Panc1 (cell line): Measurements from ENCODE around the gene CORO7. TPM values are rescaled to one million over a fixed set of nuclear protein-coding genes. Genes with fewer than 3 reads are reported as not detected.
A peak's percentile ranks its signal among the peaks of the same experiment; 100 is the strongest.

ENCODE experiments used
- ATAC-seq: fragments of 200-7000 bp; cut with Tn5 transposase; 2 replicates; pipeline ENCODE4 v1.9.1; 2020; ENCODE audit warnings: mild to moderate bottlenecking, moderate library complexity
- BruUV-seq: library from RNA; stranded (reverse); fragments of 400-500 nt; replicated peaks from 2 replicates; lab custom pipeline; 2021; lab: Mats Ljungman, UMichigan
- CTCF ChIA-PET: fragments of 300-600 bp; sonication (Branson Sonifier 250); formaldehyde crosslinking; loops from one replicate; lab custom pipeline; 2022; ENCODE audit warnings: antibody characterized with exemption; lab: Charles Lee
- POLR2A ChIA-PET: fragments of 300-600 bp; sonication (Branson Sonifier 250); formaldehyde crosslinking; loops from one replicate; lab custom pipeline; 2022; ENCODE audit warnings: antibody characterized with exemption; lab: Charles Lee
- DNase-seq: peaks from one replicate; pipeline ENCODE4 v3.0.0-alpha.2; 2010; ENCODE audit warnings: low read depth, low spot score
- H3K27ac ChIP-seq: 2 replicates; pipeline ENCODE4 v1.5.1; 2011; ENCODE audit warnings: mild to moderate bottlenecking, low read length, inconsistent platforms
- H3K27me3 ChIP-seq: fragments of 200-500 bp; sonication (Bioruptor generic); 2 replicates; pipeline ENCODE4 v1.6.0; 2014; ENCODE audit warnings: low read length, inconsistent platforms; ENCODE audit not compliant: control insufficient read depth, insufficient read depth
- H3K36me3 ChIP-seq: fragments of 200-500 bp; sonication (Bioruptor generic); 2 replicates; pipeline ENCODE4 v1.5.1; 2014; ENCODE audit warnings: inconsistent platforms, mild to moderate bottlenecking, low read length, moderate library complexity; ENCODE audit not compliant: control insufficient read depth, insufficient read depth
- H3K4me1 ChIP-seq: 2 replicates; pipeline ENCODE4 v1.5.1; 2011; ENCODE audit warnings: inconsistent platforms, mild to moderate bottlenecking, low read length, moderate library complexity; ENCODE audit not compliant: control insufficient read depth, insufficient read depth
- H3K4me3 ChIP-seq, 2 experiments: 2 replicates each; pipeline ENCODE4 v1.5.1; 2011 to 2012; ENCODE audit warnings: low read depth in 2 of 2, low read length in 2 of 2, mild to moderate bottlenecking in 2 of 2, inconsistent platforms in 1 of 2, moderate library complexity in 1 of 2
- H3K9me3 ChIP-seq: fragments of 200-500 bp; sonication (Bioruptor generic); 2 replicates; pipeline ENCODE4 v1.5.1; 2014; ENCODE audit warnings: low read depth, mild to moderate bottlenecking, inconsistent platforms, low read length, moderate library complexity; ENCODE audit not compliant: control insufficient read depth, insufficient read depth
- CTCF ChIP-seq: fragments of 450-650 bp; IDR thresholded peaks from 2 replicates; pipeline ENCODE4 v1.5.1; 2017; ENCODE audit warnings: mild to moderate bottlenecking
- POLR2AphosphoS5 ChIP-seq: IDR thresholded peaks from 2 replicates; pipeline ENCODE4 v1.6.1; 2012; ENCODE audit warnings: mild to moderate bottlenecking, low read depth, low read length, moderate library complexity
- REST ChIP-seq, 2 experiments: IDR thresholded peaks; 2 replicates each; pipeline ENCODE4 v1.6.1; 2011 to 2012; ENCODE audit warnings: low read depth in 2 of 2, control low read depth in 1 of 2, low read length in 1 of 2, mild to moderate bottlenecking in 1 of 2, moderate library complexity in 1 of 2; ENCODE audit not compliant: insufficient read depth in 1 of 2
- SIN3A ChIP-seq: IDR thresholded peaks from 2 replicates; pipeline ENCODE4 v1.6.1; 2012; ENCODE audit warnings: low read depth, mild to moderate bottlenecking, low read length, moderate library complexity, borderline replicate concordance; ENCODE audit not compliant: insufficient read depth
- TCF7L2 ChIP-seq: IDR thresholded peaks from 2 replicates; pipeline ENCODE4 v1.6.1; 2011; ENCODE audit warnings: mild to moderate bottlenecking, low read depth, low read length, inconsistent platforms
- in situ Hi-C: cut with HindIII; loops from 2 replicates; pipeline ENCODE4 v1.10.0; 2016; ENCODE audit warnings: low sequenced_read_pairs, low pct_unique_long_range_greater_than_20kb
- intact Hi-C: fragments of 100-400 bp; cut with micrococcal nuclease; formaldehyde crosslinking; loops from one replicate; pipeline ENCODE4 v1.10.0; 2022; ENCODE audit not compliant: unreplicated experiment
- total RNA-seq: library from RNA; stranded (reverse); gene quantifications from one replicate; pipeline ENCODE4 v1.2.1, GENCODE V29; 2021; ENCODE audit not compliant: unreplicated experiment

CORO7 gene
- total RNA-seq, 1 experiment from 2014 or later = 37.5 TPM

GRCh38 chr16:4338125-4338582 is 78.2 kb downstream of the CORO7 start:
- POLR2A ChIA-PET = interaction anchor here (0.6 kb wide), 1 partner anchor 12 kb away, joined by 3 read pairs; no protein-coding TSS in a partner anchor
- DNase-seq (no peak), ATAC-seq (peak; percentile 36)
- peaks cover 53% of the 10 kb centered on the region for H3K4me1 ChIP-seq
- H3K36me3 ChIP-seq = no peaks in the 10 kb centered on the region; the same call in 1 of the 2 replicates
- H3K27me3 ChIP-seq = no peaks in the 10 kb centered on the region
- no TSS peak for BruUV-seq
- H3K9me3 ChIP-seq = no peaks in the 10 kb centered on the region
- peak overlapping the region; percentile 80 for H3K27ac ChIP-seq
- H3K4me3 ChIP-seq = no peak overlapping the region
- CTCF ChIA-PET = interaction anchor here (0.7 to 2.5 kb wide), 5 partner anchors 29 to 78 kb away, joined by 3 to 12 read pairs (median 5); no protein-coding TSS in a partner anchor
- in situ Hi-C loops (no loop called here), intact Hi-C loops (loop anchor here (5.0 kb wide), 1 partner anchor 66 kb away; the partner anchor contains the start of gene TFAP4)
- TF ChIP-seq SIN3A = peak; percentile 23; the same call in 1 of the 2 replicates
- no peak for TF ChIP-seq TCF7L2
- TF ChIP-seq CTCF = peak; percentile 72; the same call in 1 of the 2 replicates
- no peak for TF ChIP-seq REST (IDR thresholded peaks at IDR 0.05; ENCODE audit: insufficient read depth in 1 of 2, low read depth in 2 of 2, low read length in 1 of 2)
- peak; percentile 30 for TF ChIP-seq POLR2AphosphoS5

- H3K4me1 ChIP-seq = peaks cover 53% of the 10 kb centered on the region
- no peak overlapping the region for H3K4me3 ChIP-seq
- no peaks in the 10 kb centered on the region for H3K27me3 ChIP-seq
- no peaks in the 10 kb centered on the region; the same call in none of the 2 replicates for H3K36me3 ChIP-seq
- intact Hi-C loops (loop anchor here (5.0 kb wide), 1 partner anchor 65 kb away; the partner anchor contains the start of gene TFAP4), in situ Hi-C loops (no loop called here)
- ATAC-seq = peak; percentile 18
- peak overlapping the region; percentile 80 for H3K27ac ChIP-seq
- POLR2A ChIA-PET = interaction anchor here (0.6 kb wide), 1 partner anchor 13 kb away, joined by 3 read pairs; no protein-coding TSS in a partner anchor
- no peaks in the 10 kb centered on the region for H3K9me3 ChIP-seq
- peak; percentile 37; the same call in 1 of the 2 replicates for TF ChIP-seq POLR2AphosphoS5
- TF ChIP-seq REST (IDR thresholded peaks at IDR 0.05; ENCODE audit: insufficient read depth in 1 of 2, low read depth in 2 of 2, low read length in 1 of 2) = no peak
- no peak for TF ChIP-seq TCF7L2
- no peak for TF ChIP-seq CTCF
- CTCF ChIA-PET = interaction anchor here (0.7 to 1.1 kb wide), 2 partner anchors 49 to 84 kb away, joined by 4 to 6 read pairs; no protein-coding TSS in a partner anchor
- TSS peak; percentile 31 for BruUV-seq
- no peak for DNase-seq
Observed at GRCh38 chr16:4337540-4338088, 78.8 kb downstream of the CORO7 start.
